Measurements from ENCODE around the gene C1QTNF5.

C1QTNF5 gene

GRCh38 chr11:119320240-119320775, 20.4 kb downstream of the C1QTNF5 start:
- peak overlapping the region; percentile 72; the same call in 1 of the 2 replicates for H3K27ac ChIP-seq
- no peak for TF ChIP-seq CTCF (conservative IDR thresholded peaks at IDR 0.05)

- TF ChIP-seq CTCF (conservative IDR thresholded peaks at IDR 0.05), result no peak
- no peak overlapping the region for H3K27ac ChIP-seq
Measured at GRCh38 chr11:119319700-119320239, 20.9 kb downstream of the C1QTNF5 start.

- no peak overlapping the region for H3K27ac ChIP-seq
- no peak for TF ChIP-seq CTCF (conservative IDR thresholded peaks at IDR 0.05)
Measured at GRCh38 chr11:119319136-119319699, 21.5 kb downstream of the C1QTNF5 start.

- TF ChIP-seq CTCF (conservative IDR thresholded peaks at IDR 0.05), result no peak
- no peak overlapping the region for H3K27ac ChIP-seq
Measured at GRCh38 chr11:119318240-119319135, 22.2 kb downstream of the C1QTNF5 start.

- no peak for TF ChIP-seq CTCF (conservative IDR thresholded peaks at IDR 0.05)
- H3K27ac ChIP-seq, result peak overlapping the region; percentile 78; the same call in 1 of the 2 replicates
Measured at GRCh38 chr11:119317592-119318239, 23.0 kb downstream of the C1QTNF5 start.

GRCh38 chr11:119316729-119317591, 23.7 kb downstream of the C1QTNF5 start, which contains the start of gene MCAM:
TSS of gene MCAM (minus strand) at chr11:119317130. CDS start at chr11:119317101, 29 bp downstream.
- TF ChIP-seq CTCF (conservative IDR thresholded peaks at IDR 0.05), result no peak

More at GRCh38 chr11:119316729-119317591, 23.7 kb downstream of the C1QTNF5 start, which contains the start of gene MCAM:
- H3K27ac ChIP-seq, result peak within 1 kb of the TSS; percentile 78

Data from VCaP (cell line).